HG03060 (cell line): ENCODE measurements around the gene CLDN24.
"Not testable (repeated sequence)": the region's sequence is repeated elsewhere in the genome, so short reads cannot be mapped to it uniquely, and the experiment has no call there.

ENCODE experiments used
- ATAC-seq: cut with Tn5 transposase; IDR thresholded peaks from one replicate; pipeline ENCODE4 v1.9.1; 2021; ENCODE audit warnings: low read depth, moderate number of reproducible peaks; ENCODE audit not compliant: unreplicated experiment

The CLDN24 gene

DNA sequence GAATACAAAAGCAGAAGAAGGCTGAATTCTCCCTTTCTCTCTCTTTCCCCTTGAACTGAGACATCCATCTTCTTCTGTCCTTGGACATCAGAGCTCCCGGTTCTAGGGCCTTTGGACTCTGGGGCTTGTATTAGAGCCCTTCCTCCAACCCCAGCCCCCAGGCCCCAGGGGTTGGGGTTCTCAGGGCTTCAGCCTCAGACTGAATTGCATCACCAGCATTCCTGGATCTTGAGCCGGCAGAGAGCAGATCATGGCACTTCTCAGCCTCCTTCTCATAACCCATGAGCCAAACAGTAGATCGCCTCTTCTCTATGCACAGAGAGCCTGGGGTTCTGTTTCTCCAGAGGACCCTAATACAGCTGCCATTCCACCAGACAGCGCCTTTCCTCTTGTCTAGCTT is 25.3 kb upstream of the CLDN24 start:
- ATAC-seq, result no peak

DNA sequence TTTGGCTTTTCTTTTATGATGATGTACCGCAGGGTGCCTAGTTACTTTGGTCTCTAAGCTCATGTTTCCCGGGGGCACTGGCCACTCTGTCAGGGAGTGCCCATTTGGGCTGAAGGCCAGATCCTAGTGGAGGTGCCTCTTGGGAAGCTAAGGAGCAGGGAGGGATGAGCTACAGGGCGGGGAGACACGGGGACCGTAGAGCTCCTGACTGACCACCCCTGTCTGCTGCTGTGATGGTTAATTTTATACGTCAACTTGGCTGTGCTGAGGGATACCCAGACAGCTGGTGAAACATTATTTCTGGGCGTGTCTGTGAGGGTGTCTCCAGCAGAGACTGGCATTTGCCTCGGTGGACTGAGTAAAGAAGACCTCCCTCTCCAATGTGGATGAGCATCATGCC is 24.9 kb upstream of the CLDN24 start:
- no peak for ATAC-seq

DNA sequence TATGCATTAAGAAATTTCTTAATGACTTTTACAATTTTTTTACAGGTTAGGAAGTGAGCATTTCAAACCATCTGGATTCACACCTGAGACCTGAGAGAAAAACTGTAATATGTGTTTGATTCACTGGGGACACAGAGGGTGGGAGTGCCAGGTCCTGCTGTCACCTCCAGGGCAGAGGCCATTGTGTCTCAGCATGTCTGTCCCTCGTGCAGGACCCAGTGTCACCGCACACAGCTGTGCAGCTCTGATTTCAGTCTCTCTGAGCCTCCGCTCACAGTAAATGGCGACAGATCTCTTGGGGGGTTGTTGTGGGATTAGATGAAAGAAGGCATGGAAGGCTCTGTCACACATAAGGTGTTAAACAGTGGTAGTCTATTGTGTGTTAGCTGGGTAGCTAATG is 23.0 kb upstream of the CLDN24 start:
- ATAC-seq, result no peak

DNA sequence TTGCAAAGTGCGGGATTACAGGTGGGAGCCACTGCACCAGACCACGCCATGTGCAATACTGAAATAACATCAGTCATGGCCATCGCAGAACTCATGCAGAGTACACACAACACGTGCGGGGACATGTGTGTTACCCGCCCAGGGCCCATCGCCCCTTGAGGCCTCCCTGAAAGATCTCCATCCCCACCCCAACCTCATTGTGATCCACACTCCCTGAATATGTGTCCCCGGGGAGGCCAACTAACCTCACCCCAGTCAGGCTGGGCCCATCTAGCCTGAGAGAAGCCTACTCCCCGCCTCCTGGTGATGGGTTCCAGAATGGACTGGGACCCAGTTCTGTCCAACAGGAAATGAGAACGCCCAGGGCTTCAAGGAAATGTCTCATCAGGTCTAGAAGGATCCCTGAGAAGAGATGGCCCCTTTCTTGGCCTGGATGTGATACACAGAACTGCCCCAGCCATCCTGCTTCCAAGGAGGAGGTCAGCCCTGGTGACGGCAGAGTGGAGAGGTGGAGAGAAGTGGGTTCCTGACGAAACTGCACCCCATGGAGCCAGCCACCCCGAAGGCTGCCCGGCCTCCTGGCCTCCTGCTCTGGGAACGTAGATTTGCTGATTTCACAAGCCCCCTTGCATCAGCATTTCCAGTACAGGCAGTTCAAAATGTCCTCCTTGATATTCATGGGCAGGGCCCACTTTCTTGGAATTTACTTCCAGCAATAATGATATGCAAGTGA is 22.5 kb upstream of the CLDN24 start:
- ATAC-seq, result no peak

DNA sequence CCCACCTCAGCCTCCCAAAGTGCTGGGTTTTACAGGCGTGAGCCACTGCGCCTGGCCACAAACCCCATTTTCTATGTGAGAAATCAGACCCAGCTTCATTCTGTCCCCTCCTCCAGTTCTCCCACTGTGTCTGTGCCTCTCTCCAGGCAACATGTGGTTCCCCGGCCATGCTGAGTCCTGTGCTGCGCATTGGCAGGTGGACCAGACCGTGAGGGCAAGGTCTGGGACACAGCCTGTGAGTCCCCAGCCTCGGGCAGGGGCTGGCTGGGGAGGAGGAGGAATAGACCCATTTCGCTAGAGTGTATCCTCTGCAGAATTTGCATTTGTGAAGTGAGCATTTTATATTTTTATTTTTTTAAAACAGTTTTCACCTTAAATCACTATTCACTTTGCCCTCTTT is 21.5 kb upstream of the CLDN24 start:
- ATAC-seq, result no peak

DNA sequence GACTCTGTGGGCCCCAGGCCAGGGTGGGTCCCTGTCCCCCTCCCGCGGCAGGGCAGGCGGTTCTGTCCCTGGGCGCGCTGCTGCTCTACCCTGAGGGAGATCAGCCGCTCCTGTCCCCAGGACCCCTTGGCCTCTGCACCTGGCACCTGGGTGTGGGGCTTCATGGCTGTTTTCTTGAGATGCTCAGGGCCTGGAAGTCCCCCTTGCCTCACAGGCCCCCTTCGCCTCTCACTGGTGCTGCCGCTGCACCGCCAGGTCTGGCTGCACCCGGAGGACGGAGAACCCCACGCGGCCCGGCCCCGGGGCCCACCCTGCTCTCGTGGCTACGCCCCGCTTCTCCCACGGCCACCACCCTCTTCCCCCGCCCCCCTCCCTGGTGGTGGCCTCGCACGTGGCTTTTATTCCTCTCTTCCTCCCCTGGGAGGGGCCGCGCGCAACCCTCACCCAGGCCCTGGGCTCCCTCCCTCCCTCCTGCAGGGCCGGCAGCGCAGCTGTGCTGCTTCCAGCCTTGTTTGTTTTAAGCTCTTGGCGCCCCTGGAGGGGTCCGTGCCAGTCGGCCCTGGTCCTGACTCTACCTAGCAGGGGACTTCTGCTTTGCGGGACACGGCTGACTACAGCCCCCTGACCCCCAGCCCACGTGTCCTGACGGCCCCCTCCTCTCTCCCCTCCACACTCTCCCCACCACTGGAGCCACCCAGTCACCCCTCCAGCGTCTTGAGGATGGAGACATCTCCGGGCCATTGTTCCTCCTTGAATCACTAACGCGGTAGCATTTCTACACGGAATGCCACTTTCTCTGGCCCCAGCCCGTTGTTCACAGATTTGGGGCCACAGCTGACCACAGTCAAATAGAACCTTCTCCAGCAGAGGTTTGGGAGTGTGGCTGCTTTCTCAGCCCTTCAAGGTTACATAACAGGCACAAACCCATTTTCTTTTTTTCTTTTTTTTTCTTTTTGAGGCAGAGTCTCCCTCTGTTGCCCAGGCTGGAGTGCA is 20.6 kb upstream of the CLDN24 start:
- no peak for ATAC-seq

DNA sequence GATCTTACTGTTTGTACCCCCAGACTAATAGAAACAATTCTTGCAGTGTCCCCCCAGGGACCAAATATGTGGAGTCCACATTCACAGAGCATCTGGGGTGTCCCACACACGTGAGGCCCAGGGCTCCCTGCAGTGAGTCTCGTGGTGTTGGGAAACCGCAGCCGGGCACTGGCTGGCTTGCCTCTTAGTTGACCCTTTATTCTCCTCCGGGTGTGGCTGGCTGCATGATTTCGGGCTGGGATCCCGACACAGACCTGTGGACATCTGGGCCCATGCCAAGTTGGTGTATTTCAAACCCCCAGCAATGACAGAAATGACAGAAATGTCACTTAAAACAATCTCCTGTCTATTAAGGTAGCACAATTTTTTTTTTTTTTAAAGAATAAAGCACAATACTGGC is 15.6 kb upstream of the CLDN24 start:
- no peak for ATAC-seq

DNA sequence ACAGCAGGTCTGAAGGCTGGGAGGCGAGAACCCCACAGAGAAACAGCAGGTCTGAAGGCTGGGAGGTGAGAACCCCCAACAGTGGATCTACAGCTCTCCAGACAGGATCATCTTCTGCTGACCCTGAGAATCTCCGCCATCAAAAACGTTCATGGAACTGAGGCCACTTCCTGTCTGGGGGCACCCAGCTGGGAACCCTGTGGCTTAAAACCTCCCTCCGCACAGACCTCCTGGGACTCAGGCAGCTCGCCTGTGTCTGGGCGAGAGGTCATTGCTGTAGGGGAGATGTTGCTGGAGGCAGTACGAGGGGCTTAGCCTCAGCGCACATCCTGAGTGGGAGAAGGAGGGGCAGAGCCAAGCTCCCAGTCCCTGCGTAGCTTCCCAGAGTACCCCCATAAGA is 15.1 kb upstream of the CLDN24 start:
- ATAC-seq, result no peak

DNA sequence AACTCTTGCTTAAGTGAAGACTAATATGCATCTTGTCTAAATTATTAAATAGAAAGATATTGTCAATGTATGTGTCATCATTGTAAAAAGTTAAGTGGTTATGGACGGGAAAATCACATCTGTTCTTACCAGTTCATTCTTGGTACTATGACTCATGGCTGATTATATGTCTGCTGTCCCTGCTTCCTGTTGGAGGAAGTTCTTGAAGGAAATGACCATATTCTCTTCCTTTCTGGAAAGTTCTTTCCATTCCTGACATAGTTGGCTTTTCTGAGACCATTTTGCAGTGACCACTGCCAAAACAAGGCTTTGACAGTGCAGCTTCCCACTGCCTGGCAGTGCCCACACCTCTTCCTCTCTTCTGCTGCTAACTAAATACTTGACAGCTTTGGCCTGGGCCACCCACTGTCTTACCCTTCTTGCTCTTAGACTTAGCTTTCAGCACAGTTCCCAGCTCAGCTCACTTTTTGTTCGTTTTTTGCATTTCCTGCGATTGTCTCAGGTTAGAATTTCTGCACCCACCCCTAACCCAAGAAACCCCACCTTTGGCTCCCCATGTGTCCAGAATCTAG is 13.2 kb upstream of the CLDN24 start:
- ATAC-seq, result no peak

DNA sequence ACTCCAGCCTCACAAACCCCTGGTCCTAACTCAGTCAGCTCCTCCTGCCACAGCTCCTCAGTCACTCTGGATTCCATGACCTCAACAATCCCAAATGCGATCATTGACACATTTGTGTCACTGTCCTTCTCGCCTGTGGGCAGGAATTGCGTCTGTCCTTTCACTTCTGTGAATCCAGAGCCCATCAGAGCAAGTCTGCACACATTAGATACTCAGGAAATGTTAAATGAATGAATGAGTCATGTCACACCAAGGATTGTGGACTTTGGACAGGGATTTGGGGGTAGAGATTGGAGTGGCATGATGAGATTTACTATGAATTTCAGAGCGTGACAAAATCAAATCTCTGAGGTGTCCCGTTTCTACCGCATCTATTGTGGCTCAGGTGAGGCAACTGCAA is 11.8 kb upstream of the CLDN24 start:
- ATAC-seq, result no peak

DNA sequence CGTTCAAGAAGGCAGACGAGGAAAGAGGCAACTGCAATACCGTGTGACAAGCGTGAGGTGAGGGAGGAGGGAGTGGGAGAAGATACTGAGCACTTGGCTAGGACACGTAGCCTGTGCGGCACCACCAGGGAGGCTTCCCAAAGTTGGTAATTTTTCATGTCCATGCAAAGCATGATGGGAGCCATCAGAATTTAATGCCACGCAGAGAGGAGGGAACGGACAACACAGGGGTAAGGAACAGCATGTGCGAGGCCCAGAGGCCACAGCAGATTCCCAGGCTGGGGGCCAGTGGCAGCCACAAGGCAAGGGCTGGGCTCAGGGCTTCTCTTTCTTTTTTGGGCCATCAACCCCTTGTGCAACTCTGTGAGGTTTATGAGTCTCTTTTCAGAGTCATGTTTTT is 11.0 kb upstream of the CLDN24 start:
- no peak for ATAC-seq

DNA sequence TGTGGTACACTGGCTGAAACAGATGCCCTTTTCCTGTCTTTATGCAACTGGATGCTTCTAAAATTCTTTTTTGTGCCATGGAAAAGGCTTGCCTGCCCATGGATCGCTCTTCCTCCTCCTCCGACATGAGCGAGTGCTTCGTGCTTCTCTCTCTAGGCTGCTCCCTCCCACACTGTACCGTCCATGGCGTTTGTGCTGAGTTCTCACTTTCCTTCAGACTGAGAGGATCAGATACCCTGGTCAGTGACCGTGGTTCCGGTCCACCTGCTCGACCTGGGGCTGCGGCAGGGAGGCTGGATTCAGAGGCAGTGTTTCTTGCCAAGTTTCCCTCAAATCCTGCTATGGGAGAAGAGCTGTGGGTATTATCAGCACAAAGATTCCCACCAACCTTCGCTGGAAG is 10.2 kb upstream of the CLDN24 start:
- ATAC-seq, result no peak

DNA sequence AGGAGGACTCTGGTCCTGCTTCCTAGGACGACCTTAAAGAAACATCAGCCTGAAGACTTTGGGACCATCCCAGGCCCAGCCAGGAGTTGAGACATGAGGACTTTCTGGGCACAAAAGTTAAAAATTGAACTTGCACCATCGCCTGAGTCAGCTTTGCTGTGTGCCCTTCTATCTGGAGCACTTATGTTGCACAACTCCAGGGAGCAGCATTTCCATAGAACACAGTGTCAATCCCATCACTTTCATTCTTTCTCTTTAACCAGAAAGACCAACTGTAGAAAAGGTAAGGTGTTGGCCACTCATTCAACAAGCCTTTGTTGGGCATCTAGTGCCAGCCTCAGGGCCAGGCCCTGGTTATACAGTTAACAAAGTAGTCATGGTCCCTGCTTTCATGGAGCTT is 8.6 kb upstream of the CLDN24 start:
- no peak for ATAC-seq

DNA sequence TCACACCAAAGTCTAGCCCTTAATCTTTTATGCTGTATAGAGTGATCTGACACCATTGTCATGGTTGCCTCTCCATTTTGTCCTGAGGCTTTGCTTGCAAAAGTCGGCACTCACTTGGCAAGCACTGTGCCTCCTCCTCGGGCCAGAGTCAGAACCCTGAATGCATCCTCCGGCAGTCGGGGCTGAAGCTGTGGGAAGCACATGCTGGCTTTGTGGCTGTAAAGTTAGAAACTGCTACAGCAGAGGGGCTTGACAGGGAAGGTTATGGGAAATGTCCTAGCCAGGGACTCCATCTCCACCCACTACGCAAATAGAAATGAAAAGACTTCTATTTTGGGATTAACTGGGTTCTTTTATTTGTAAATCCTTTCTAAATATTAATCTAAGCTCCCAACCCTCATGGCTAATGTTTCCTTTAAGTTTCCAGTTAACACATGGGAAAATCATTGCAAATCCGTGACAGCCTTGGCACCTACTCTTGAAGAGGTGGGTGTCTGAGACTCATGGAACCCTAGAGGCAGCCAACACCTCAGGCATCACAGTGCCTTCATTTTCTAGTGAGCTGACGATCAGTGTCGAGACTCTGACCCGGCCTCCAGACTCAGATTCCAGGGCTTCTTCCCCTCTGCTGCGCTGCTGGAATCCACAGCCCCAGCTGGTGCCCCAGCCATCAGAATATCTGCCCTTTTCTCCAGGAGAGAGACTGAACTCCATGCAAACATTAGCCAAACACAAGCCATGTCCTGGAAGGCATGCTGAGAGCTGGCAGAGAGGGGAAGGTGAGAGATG is 7.9 kb upstream of the CLDN24 start:
- no peak for ATAC-seq

DNA sequence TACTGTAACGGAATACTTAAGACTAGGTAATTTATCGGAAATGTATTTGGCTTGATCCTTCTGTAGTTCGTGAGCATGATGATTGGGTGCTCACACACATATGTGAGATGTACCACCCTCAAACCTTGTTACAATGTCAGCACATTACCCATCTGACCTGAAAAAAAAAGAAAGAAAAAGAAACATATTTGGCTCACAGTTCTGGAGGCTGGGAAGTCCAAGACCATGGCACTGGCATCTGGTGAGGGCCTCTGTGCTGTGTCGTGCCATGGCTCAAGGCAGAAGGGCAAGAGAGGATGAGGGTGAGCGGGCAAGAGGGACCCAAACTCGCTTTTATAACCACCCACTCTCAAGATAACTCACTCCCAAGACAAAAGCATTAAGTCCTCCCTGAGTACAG is 7.0 kb upstream of the CLDN24 start:
- no peak for ATAC-seq

DNA sequence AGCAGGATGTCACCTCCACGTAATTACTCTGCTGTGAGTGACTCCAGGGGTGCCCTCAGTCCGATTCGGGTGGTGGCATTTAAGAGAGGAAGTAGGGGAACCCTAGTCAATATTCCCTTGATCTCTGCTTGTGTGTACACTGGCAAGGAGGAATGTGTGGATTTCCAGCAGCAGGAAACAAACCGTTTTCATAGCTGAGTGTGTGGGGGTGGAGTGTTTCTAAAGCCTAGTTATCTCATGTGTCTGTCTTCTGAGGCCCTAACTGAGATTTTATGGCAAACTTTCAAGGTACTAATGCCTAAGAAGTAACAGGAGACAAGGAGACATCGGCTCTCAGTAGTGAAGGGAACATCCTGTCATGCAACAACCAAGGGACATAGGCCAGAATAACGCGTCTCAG is 6.6 kb upstream of the CLDN24 start:
- no peak for ATAC-seq

DNA sequence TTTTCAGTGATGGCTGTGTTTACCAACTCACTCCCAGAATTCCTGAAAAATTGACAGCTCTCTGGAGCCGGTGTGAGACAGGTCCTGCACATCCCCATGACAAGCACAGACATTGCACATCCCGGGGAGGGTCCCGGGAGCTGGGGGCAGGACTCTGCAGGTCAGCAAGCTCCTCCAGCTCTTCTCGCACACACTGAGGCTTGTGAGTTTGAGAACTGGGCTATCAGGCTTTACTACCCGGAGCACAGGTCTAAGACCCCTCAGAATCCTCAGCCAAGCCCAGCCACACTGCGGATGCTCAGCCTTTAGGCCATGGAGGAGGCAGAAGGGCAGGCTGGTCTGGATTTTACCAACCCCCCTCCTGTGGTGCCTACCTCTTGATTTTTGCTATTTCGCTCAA is 5.6 kb upstream of the CLDN24 start:
- ATAC-seq, result no peak

DNA sequence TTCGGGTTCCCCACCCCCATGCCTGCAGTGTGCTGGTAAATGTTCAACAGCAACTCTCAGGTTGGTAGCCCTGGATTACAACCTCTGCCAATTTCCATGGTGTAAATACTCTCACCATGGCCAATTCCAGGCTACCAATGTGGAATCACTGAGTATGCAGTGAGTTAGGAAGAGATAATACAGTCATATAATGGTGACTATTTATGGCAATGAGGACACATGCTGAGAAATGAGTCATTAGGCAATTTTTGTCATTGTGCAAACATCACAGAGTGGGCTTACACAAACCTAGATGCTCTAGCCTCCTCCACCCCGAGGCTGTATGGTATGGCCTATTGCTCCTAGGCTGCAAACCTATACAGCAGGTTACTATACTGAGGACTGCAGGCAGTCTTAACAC is 4.6 kb upstream of the CLDN24 start:
- peak; percentile 56 for ATAC-seq

DNA sequence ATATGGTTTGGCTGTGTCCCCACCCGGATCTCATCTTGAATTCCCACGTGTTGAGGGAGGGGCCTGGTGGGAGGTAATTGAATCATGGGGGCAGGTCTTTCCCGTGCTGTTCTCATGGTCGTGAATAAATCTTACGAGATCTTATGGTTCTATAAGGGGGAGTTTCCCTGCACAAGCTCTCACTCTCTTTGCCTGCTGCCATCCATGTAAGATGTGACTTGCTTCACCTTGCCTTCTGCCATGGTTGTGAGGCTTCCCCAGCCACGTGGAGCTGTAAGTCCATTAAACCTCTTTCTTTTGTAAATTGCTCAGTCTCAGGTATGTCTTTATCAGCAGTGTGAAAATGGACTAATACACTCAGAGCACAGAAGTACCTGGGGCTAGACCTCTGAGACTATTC is 4.2 kb upstream of the CLDN24 start:
- ATAC-seq, result not testable (repeated sequence)

DNA sequence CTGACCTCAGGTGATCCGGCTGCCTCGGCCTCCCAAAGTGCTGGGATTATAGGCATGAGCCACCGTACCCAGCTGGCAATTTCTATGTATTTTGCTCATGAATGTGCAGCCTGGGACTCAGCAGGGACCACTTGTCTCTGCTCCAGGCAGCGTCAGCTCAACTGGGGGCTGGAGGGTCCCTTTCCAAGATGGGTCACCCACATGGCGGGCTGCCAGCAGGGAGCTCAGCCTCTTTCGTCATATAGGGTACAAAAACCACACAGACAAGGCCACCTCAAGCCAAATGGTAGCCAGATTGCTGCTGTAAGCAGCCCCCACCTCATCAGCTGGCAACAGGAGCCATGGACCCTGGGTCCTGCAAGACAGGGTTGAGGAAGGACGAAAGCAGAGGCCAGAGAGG is 2.4 kb upstream of the CLDN24 start:
- ATAC-seq, result no peak

DNA sequence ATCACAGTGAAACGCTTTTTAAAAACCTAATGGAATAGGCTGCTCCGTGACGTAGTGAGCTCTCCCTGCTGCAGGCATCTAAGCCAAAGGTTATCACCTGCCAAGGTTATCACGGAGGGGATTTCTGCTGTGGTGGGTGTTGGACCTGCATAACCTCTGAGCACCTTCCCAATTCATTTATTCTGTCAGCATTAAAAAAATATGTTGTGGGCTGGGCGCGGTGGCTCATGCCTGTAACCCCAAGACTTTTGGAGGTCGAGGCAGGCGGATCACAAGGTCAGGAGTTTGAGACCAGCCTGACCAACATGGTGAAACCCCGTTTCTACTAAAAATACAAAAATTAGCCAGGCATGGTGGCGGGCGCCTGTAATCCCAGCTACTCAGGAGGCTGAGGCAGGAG is 1.8 kb upstream of the CLDN24 start:
- not testable (repeated sequence) for ATAC-seq
